Dedifferentiated amniotic fluid mesenchymal stem cell (primary cell): ENCODE data around the gene PRR36.

Experiments used
- DNase-seq: peaks from one replicate; pipeline ENCODE4 v3.0.0-alpha.2; 2016; ENCODE audit errors: extremely low spot score

The PRR36 gene

GRCh38 chr19:7819337-7819736 is 54.9 kb downstream of the PRR36 start:
- no peak for DNase-seq

- no peak for DNase-seq
Measured at GRCh38 chr19:7818806-7819205, 55.4 kb downstream of the PRR36 start.
